ENCODE results near the gene SCML1.

Gene SCML1

DNA sequence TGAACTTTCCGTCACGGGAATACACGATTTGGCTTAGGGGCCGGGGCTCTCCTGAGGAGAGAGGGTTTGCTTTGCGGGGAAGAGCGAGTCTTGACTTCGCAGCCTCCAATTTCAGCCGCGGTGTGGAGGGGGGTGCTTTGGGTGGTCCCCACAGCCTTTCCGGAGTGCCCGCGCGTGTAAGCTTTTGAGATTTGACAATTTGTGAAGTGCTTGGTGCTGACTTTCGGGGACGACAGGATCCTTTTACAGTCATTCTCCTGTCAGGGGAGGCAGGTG, 355 bp downstream of the SCML1 start:
- H3K27me3 ChIP-seq (ENCODE audit: insufficient read depth, low read length, poor library complexity, severe bottlenecking): no peaks in the 10 kb centered on the region

DNA sequence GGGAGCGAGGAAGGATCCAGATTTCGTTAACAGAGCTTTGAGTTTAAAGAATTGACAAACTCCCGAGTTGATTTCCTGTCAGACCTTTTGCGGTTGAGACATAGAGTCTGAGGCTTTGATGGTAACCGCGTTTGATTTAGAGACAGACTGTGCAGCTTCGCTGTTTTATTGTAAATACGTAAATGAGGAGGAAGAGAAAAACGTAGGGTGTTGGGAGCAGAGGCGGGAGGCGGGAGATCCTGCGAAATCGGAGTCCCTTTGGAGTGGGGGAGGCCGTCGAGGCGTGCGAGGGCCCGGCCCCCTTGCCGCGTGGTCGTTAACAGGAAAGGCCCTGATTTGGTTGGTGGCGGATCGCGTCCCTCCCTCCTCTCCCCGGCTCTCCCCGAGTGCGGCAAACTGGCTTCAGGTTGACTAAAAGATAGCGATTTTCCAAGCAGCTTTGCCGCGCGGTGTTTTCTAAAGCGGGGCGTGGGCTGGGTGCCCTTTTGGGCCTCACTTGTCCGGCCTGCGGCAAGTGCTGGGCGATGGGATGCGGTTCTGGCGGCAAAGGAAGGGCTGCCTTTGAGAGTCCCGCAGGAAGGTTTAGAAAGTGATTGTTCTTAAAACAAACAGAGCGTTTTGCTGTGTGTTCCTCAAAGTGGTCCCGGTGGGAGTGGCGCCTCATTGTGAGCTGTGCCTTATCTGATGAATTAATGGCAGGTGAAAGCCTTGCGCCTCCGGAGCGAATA, 857 bp downstream of the SCML1 start:
- Histone ChIP-seq H3K9me3 (ENCODE audit: insufficient read depth, low read depth, low read length) (no peaks in the 10 kb centered on the region), H3K9me2 (replicated peaks; ENCODE audit: low read depth, low read length) (no peaks in the 10 kb centered on the region), H3F3A (ENCODE audit: low read depth) (no peaks in the 10 kb centered on the region), H4K20me1 (ENCODE audit: insufficient read depth, low read length, poor library complexity, severe bottlenecking) (no peaks in the 10 kb centered on the region), H3K4me2 (ENCODE audit: low read depth, low read length, poor library complexity, severe bottlenecking) (no peak overlapping the region), H2AFZ (ENCODE audit: low read length) (no peak overlapping the region), H3K27me3 (ENCODE audit: insufficient read depth, low read length, poor library complexity, severe bottlenecking) (no peaks in the 10 kb centered on the region), H3K36me3 (ENCODE audit: insufficient read depth, low read length) (no peaks in the 10 kb centered on the region), H3K4me3 (ENCODE audit: low read length, poor library complexity, severe bottlenecking) (no peak overlapping the region), H3K9ac (ENCODE audit: low read depth, low read length, poor library complexity, severe bottlenecking) (no peak overlapping the region), H3K4me1 (ENCODE audit: insufficient read depth, low read length, poor library complexity, severe bottlenecking) (peaks cover 4% of the 10 kb centered on the region), H3K79me2 (ENCODE audit: insufficient read depth, low read length) (no peaks in the 10 kb centered on the region)
- TF ChIP-seq, protein P1, sequence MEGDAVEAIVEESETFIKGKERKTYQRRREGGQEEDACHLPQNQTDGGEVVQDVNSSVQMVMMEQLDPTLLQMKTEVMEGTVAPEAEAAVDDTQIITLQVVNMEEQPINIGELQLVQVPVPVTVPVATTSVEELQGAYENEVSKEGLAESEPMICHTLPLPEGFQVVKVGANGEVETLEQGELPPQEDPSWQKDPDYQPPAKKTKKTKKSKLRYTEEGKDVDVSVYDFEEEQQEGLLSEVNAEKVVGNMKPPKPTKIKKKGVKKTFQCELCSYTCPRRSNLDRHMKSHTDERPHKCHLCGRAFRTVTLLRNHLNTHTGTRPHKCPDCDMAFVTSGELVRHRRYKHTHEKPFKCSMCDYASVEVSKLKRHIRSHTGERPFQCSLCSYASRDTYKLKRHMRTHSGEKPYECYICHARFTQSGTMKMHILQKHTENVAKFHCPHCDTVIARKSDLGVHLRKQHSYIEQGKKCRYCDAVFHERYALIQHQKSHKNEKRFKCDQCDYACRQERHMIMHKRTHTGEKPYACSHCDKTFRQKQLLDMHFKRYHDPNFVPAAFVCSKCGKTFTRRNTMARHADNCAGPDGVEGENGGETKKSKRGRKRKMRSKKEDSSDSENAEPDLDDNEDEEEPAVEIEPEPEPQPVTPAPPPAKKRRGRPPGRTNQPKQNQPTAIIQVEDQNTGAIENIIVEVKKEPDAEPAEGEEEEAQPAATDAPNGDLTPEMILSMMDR (conservative IDR thresholded peaks at IDR 0.05; ENCODE audit: low read length): no peak
- TF ChIP-seq EZH2phosphoT487 (IDR thresholded peaks at IDR 0.05; ENCODE audit: borderline replicate concordance): no peak

More for the DNA sequence above, 355 bp downstream of the SCML1 start:
- H3F3A ChIP-seq (ENCODE audit: low read depth): no peaks in the 10 kb centered on the region
- H3K4me1 ChIP-seq (ENCODE audit: insufficient read depth, low read length, poor library complexity, severe bottlenecking): peaks cover 4% of the 10 kb centered on the region
- no peaks in the 10 kb centered on the region for H3K9me2 ChIP-seq (replicated peaks; ENCODE audit: low read depth, low read length)
- H3K9me3 ChIP-seq (ENCODE audit: insufficient read depth, low read depth, low read length): no peaks in the 10 kb centered on the region
- no peaks in the 10 kb centered on the region for H4K20me1 ChIP-seq (ENCODE audit: insufficient read depth, low read length, poor library complexity, severe bottlenecking)
- H3K4me3 ChIP-seq (ENCODE audit: low read length, poor library complexity, severe bottlenecking): no peak overlapping the region
- no peak overlapping the region for H3K9ac ChIP-seq (ENCODE audit: low read depth, low read length, poor library complexity, severe bottlenecking)
- no peak overlapping the region for H3K4me2 ChIP-seq (ENCODE audit: low read depth, low read length, poor library complexity, severe bottlenecking)
- no peaks in the 10 kb centered on the region for H3K79me2 ChIP-seq (ENCODE audit: insufficient read depth, low read length)
- TF ChIP-seq EZH2phosphoT487 (IDR thresholded peaks at IDR 0.05; ENCODE audit: borderline replicate concordance): no peak
- TF ChIP-seq, protein P1 (conservative IDR thresholded peaks at IDR 0.05; ENCODE audit: low read length): no peak
- H2AFZ ChIP-seq (ENCODE audit: low read length): no peak overlapping the region
- no peaks in the 10 kb centered on the region for H3K36me3 ChIP-seq (ENCODE audit: insufficient read depth, low read length)

DNA sequence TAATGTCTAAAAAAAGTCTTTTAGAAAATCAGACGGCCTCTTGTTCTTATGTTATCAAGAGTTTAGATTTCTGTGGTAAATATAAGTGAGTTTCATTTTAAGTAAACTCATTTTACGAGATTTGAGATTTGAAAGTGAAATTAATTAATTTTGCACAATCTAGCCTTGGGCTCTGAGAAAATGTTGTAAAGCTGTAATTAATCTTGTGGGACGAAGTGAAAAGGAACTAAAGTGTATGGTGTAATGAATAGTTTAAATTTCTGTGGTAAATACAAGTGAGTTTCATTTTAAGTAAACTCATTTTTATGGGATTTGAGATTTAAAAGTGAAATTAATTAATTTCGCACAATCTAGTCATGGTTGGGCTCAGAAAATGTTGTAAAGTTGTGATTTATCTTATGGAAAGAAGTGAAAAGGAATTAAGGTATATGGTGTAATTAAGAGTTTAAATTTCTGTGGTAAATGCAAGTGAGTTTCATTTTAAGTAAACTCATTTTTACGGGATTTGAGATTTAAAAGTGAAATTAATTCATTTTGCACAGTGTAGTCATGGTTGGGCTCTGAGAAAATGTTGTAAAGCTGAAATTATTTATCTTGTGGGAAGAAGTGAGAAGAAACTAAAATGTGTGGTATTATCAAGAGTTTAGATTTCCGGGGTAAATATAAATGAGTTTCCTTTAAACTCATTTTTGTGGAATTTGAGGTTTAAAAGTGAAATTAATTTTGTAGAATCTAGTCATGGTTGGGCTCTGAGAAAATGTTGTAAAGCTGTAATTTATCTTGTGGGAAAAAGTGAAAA, 1.6 kb downstream of the SCML1 start:
- Histone ChIP-seq H3K4me1 (ENCODE audit: insufficient read depth, low read length, poor library complexity, severe bottlenecking) (peaks cover 4% of the 10 kb centered on the region), H3K9me3 (ENCODE audit: insufficient read depth, low read depth, low read length) (no peaks in the 10 kb centered on the region), H3K9me2 (replicated peaks; ENCODE audit: low read depth, low read length) (no peaks in the 10 kb centered on the region), H3K9ac (ENCODE audit: low read depth, low read length, poor library complexity, severe bottlenecking) (no peak overlapping the region), H3K36me3 (ENCODE audit: insufficient read depth, low read length) (no peaks in the 10 kb centered on the region), H3K27me3 (ENCODE audit: insufficient read depth, low read length, poor library complexity, severe bottlenecking) (no peaks in the 10 kb centered on the region), H3K4me2 (ENCODE audit: low read depth, low read length, poor library complexity, severe bottlenecking) (no peak overlapping the region), H3K4me3 (ENCODE audit: low read length, poor library complexity, severe bottlenecking) (no peak overlapping the region), H3K79me2 (ENCODE audit: insufficient read depth, low read length) (no peaks in the 10 kb centered on the region), H2AFZ (ENCODE audit: low read length) (no peak overlapping the region), H3F3A (ENCODE audit: low read depth) (no peaks in the 10 kb centered on the region), H4K20me1 (ENCODE audit: insufficient read depth, low read length, poor library complexity, severe bottlenecking) (no peaks in the 10 kb centered on the region)
- no peak for TF ChIP-seq EZH2phosphoT487 (IDR thresholded peaks at IDR 0.05; ENCODE audit: borderline replicate concordance)
- TF ChIP-seq, protein P1 (conservative IDR thresholded peaks at IDR 0.05; ENCODE audit: low read length): no peak
